Dermis microvascular lymphatic vessel endothelial cell (primary cell): ENCODE measurements around the gene CTNNB1. TPM values are rescaled to one million over a fixed set of nuclear protein-coding genes. Genes with fewer than 3 reads are reported as not detected.
A peak's percentile ranks its signal among the peaks of the same experiment; 100 is the strongest.

Experiments used
- DNase-seq, 2 donors: peaks; one replicate each; pipeline versions ENCODE4 v3.0.0 to v3.0.0-alpha.2; 2010; ENCODE audit warnings: low read depth in 2 of 2
- total RNA-seq: library from RNA; depleted of rRNA; stranded (reverse); fragments of >200 nt; gene quantifications from 2 replicates; pipeline ENCODE4 v1.2.1, GENCODE V29; 2014

CTNNB1 gene
- 2,271 and 2,404 TPM in 2 replicates for total RNA-seq

DNA sequence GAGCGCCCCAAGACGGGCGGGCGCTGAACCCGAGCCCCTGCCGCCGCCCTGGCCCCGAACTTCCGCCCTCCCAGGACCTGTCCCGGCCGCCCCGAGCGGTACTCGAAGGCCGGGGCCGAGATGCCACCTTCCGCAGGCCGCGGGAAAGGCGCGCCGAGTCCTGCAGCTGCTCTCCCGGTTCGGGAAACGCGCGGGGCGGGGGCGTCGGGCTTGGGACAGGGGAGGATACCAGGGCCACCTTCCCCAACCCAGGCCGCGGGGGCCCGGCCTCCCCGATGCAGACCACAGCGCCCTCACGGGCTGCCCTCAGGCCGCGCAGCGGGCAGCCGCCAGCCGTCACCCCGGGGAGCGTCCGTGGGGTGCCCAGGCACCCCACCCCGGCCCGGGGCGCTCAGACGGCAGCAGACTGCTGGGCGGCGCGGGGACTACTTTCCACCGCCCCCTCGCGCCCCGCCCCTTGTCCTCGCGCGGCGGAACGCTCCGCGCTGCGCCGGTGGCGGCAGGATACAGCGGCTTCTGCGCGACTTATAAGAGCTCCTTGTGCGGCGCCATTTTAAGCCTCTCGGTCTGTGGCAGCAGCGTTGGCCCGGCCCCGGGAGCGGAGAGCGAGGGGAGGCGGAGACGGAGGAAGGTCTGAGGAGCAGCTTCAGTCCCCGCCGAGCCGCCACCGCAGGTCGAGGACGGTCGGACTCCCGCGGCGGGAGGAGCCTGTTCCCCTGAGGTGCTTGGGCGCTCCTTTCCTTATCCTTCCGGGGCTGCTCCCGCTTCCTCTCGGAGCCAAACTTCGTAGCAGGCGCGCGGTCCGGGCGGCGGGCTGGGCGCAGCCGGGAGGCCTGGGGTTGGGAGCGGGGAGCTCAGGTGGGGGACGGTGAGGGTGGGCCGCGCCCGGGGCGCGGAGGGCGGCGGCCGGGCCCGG is at the start of gene CTNNB1:
TSS of gene CTNNB1 (plus strand) at position 556 of the 916 bp plus-strand sequence. CDS start 24,564 bp downstream, outside the sequence.
- peak; percentile 90 to 95 for DNase-seq

- DNase-seq: no peak
These were observed 43.5 kb upstream of the CTNNB1 start for GRCh38 chr3:41155834-41156233.

- no peak for DNase-seq
These were observed 40.4 kb upstream of the CTNNB1 start for GRCh38 chr3:41158947-41159346.

- DNase-seq: no peak
These were observed 39.6 kb upstream of the CTNNB1 start for GRCh38 chr3:41159588-41160189.

GRCh38 chr3:41162541-41162940 is 36.8 kb upstream of the CTNNB1 start:
- no peak for DNase-seq

DNA sequence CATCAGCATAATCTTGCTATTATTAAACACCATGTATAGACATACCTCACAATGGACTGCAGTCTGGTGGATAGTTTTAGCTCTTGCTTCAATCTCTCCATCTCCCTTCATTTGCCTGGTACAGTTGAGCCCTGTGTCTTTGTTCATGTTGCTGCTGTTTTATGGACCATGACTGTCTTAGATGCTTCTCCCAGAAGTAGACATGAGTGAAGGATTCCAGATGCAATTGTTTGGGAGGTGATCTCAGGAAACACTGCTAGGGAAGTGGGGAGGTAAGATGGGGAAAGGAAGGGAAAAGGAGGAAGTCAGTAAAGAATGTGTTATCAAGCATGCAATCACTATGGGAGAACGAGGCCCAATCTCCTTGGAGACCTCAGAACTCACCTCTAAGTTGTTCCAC is 36.3 kb upstream of the CTNNB1 start:
- no peak for DNase-seq

GRCh38 chr3:41163421-41163820 is 35.9 kb upstream of the CTNNB1 start:
- no peak for DNase-seq

DNA sequence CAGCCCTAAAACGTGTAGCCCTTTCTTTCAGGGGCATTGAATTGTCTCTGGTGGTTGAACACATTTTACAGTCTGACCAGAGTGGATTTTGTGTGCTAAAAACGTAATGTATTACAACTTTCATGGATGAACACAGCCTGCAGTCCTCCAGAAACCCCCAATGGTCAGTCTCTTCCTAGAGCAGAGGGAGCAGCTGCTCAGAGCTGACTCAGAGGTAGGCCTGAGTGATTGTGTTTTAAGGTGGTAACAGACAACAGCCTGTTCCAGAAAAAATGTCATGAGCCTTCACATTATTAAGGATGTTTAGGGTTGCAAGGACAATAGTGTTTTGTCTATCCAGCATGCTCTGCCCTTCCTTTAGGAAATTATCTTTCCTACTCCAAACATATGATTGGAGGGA is 34.5 kb upstream of the CTNNB1 start:
- peak; percentile 2 to 36 for DNase-seq

DNA sequence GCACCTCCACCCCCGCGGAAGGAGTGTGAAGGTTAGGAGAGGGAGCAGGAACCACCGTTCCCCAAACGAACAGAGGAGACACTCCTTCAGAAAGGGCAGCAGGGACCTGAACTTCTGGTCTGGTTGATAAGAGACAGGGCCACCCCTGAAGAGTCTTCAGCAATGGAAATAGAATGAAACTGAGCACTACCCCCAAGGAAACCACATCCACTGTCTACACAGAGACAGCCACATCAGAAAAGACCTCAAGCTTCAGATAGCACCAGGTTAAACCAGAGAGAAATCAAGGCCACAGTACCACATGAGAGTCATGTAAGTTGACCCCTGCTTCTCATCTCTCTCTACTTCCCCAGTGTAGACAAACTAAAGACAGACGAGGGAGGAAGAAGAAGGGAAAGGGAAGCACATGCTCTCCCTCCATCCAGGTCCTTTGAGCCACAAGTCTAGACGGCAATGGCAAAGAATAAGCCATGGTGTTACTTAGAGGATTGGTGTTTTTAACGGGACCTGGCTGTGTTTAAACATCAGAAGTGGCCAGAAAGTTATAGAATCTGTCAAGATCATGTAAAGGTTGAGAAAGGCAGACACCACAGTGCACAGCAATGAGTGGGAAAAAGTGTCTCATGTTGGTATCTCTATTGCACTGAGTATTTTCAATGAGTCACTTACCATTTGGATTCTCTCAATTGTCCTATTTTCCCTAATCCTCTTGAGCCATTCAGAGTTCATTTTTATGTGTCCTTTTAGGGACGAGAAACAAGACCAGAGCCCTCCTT is 31.4 kb upstream of the CTNNB1 start:
- no peak for DNase-seq

DNA sequence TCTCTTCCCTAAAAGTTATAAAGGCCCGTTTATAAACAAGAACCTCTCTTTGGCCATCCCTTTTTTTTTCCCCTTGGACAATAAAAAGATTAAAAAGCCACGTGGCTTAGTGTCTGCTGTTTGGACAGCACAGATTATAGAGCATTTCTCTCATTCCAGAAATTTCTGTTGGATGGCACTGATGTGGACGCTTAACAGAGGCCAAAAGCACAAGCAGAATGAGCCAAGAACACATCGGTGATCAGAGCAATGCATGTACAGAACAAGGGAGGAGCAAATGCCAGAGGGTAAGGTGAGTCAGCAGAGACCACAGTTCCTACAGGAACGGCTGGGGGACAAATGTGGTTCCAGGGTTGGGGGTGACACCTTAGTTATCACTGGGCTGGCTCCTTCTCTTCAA is 30.3 kb upstream of the CTNNB1 start:
- DNase-seq: no peak

- no peak for DNase-seq
These were observed 25.1 kb upstream of the CTNNB1 start for GRCh38 chr3:41173926-41174885.

DNA sequence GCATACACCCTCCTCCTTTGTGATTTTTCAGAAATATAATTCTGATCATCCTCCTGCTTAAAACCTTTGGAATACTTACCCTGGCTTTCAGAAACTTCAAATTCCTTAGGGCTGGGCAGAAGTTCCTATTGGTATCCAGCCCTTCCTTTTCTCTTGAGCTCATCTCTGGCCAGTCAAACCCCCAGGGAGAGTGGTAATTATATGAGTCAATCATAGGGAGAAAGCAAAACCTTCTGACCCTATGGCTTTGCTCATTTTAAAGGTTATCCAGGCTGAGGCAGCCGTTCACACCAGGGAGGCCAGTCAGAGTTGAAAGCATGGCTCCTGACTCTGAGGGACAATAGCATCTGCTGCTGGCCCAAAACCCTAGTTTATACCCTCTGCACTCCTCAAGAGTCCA is 23.9 kb upstream of the CTNNB1 start:
- DNase-seq: no peak

GRCh38 chr3:41176596-41176995 is 22.7 kb upstream of the CTNNB1 start:
- DNase-seq: no peak

- no peak for DNase-seq
These were observed 20.7 kb upstream of the CTNNB1 start for GRCh38 chr3:41178576-41178975.

- DNase-seq: no peak
These were observed 18.9 kb upstream of the CTNNB1 start for GRCh38 chr3:41180396-41180795.

DNA sequence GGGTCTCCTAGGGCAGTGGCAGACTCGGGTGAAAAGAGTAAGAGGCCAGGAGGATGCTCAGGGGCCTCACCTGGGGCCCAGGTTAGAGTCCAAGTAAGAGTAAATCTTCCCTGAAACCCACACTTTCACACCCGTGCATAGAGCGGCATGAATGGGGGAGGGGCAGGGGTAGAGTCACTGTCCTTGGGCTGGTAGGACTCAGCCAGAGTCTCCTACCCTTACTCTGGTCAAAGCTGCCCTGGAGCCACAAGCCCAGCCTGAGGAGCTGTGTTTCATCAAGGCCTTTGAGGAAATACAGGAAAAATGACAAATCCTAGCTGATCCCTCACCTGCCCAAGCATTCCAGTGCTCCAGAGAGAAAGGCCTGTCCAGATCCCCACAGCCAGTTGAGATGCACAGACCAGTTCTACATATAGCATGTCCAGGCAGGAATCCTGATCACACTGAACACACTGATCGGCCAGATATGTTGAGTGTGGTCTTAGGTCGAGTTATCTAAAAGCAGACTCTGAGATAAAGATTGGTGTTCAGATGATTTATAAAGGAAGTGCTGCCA is 16.7 kb upstream of the CTNNB1 start:
- DNase-seq: no peak

- DNase-seq: no peak
These were observed 14.9 kb upstream of the CTNNB1 start for GRCh38 chr3:41184394-41184793.

DNA sequence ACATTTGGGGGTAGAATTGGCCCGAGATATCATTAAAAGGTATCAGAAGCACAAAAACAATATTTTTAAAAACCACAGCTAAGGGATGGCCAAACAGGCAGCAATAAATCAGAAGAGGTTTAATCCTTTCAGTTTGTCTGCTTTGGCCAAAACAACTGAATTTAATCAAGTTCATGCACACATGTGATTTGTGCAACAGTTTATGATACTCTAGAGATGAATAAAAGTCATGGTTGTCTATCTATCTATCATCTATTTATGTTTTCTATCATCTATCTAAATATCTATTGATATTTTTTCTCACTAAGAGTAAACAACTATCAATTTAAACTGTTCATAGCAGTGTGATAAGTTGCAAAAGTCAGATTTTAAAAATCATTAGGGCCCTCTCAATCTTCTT is 13.0 kb upstream of the CTNNB1 start:
- no peak for DNase-seq

DNA sequence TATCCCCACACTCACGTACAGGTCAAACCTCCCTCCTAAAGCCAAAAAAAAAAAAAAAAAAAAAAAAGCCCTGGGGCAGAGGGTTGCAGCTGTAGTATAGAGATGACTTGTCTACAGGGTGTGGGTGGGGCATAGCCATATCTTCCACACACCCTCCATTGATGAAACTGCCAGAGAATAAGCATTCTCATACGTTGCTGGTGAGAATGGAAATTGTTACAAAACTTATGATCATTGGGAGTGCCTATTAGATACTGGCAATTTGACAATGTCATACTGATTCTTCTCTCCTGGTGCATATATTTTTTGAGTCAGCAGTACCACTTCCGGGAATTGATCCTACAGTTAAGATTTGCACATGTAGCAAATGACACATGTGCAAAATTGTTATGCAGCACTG is 11.0 kb upstream of the CTNNB1 start:
- DNase-seq: no peak

GRCh38 chr3:41190509-41191284 is 8.6 kb upstream of the CTNNB1 start:
- DNase-seq: no peak
